ENCODE measurements around the gene FLOT2.
"Not testable (repeated sequence)": the region's sequence is repeated elsewhere in the genome, so short reads cannot be mapped to it uniquely, and the experiment has no call there.

Gene FLOT2

GRCh38 chr17:28843816-28844148 is 53.8 kb downstream of the FLOT2 start:
- Histone ChIP-seq H3K4me2 (no peak overlapping the region), H3K27me3 (ENCODE audit: insufficient read depth, low read depth) (no peaks in the 10 kb centered on the region), H3K36me3 (ENCODE audit: insufficient read depth) (no peaks in the 10 kb centered on the region), H4K20me1 (ENCODE audit: insufficient read depth) (no peaks in the 10 kb centered on the region), H3K4me1 (ENCODE audit: low read depth, poor library complexity, severe bottlenecking) (peaks cover 11% of the 10 kb centered on the region), H3K79me2 (ENCODE audit: insufficient read depth, low read depth) (peaks cover 31% of the 10 kb centered on the region), H3K9ac (no peak overlapping the region), H3K27ac (no peak overlapping the region), H2AFZ (ENCODE audit: low read depth) (no peak overlapping the region), H3K4me3 (IDR thresholded peaks at IDR 0.05; ENCODE audit: insufficient read depth, low read depth, low read length) (no peak overlapping the region)
- TF ChIP-seq CTCF (conservative IDR thresholded peaks at IDR 0.05; ENCODE audit: low read depth, low read length), result no peak

- no peak for TF ChIP-seq CTCF (conservative IDR thresholded peaks at IDR 0.05; ENCODE audit: low read depth, low read length)
- peak within 1 kb of the TSS; percentile 16; the same call in 1 of the 2 replicates for H3K27ac ChIP-seq
- peak within 1 kb of the TSS; percentile 50 for H3K4me2 ChIP-seq
- no peaks in the 10 kb centered on the region for H4K20me1 ChIP-seq (ENCODE audit: insufficient read depth)
- no peaks in the 10 kb centered on the region for H3K27me3 ChIP-seq (ENCODE audit: insufficient read depth, low read depth)
- H2AFZ ChIP-seq (ENCODE audit: low read depth), result peak within 1 kb of the TSS; percentile 94
- H3K4me3 ChIP-seq (IDR thresholded peaks at IDR 0.05; ENCODE audit: insufficient read depth, low read depth, low read length), result no peak within 1 kb of the TSS
- peaks cover 11% of the 10 kb centered on the region for H3K4me1 ChIP-seq (ENCODE audit: low read depth, poor library complexity, severe bottlenecking)
- peaks cover 40% of the 10 kb centered on the region for H3K79me2 ChIP-seq (ENCODE audit: insufficient read depth, low read depth)
- H3K9ac ChIP-seq, result peak within 1 kb of the TSS; percentile 54; the same call in 1 of the 2 replicates
- H3K36me3 ChIP-seq (ENCODE audit: insufficient read depth), result no peaks in the 10 kb centered on the region
Observed at GRCh38 chr17:28842282-28843012, 55.1 kb downstream of the FLOT2 start, which contains the start of gene FAM222B. FAM222B (minus strand) TSS chr17:28842790; CDS start chr17:28766667, 76,123 bp downstream.

GRCh38 chr17:28841901-28842281 is 55.6 kb downstream of the FLOT2 start:
- Histone ChIP-seq H3K4me2 (peak overlapping the region; percentile 43), H3K27ac (peak overlapping the region; percentile 16; the same call in 1 of the 2 replicates), H3K79me2 (ENCODE audit: insufficient read depth, low read depth) (peaks cover 42% of the 10 kb centered on the region), H2AFZ (ENCODE audit: low read depth) (peak overlapping the region; percentile 94), H4K20me1 (ENCODE audit: insufficient read depth) (no peaks in the 10 kb centered on the region), H3K27me3 (ENCODE audit: insufficient read depth, low read depth) (no peaks in the 10 kb centered on the region), H3K4me1 (ENCODE audit: low read depth, poor library complexity, severe bottlenecking) (peaks cover 11% of the 10 kb centered on the region), H3K9ac (peak overlapping the region; percentile 54; the same call in 1 of the 2 replicates), H3K36me3 (ENCODE audit: insufficient read depth) (no peaks in the 10 kb centered on the region), H3K4me3 (IDR thresholded peaks at IDR 0.05; ENCODE audit: insufficient read depth, low read depth, low read length) (no peak overlapping the region)
- TF ChIP-seq CTCF (conservative IDR thresholded peaks at IDR 0.05; ENCODE audit: low read depth, low read length), result no peak

- Histone ChIP-seq H2AFZ (ENCODE audit: low read depth) (no peak overlapping the region), H3K27me3 (ENCODE audit: insufficient read depth, low read depth) (no peaks in the 10 kb centered on the region), H3K36me3 (ENCODE audit: insufficient read depth) (no peaks in the 10 kb centered on the region), H3K4me1 (ENCODE audit: low read depth, poor library complexity, severe bottlenecking) (peaks cover 11% of the 10 kb centered on the region), H3K27ac (no peak overlapping the region), H4K20me1 (ENCODE audit: insufficient read depth) (no peaks in the 10 kb centered on the region), H3K4me3 (IDR thresholded peaks at IDR 0.05; ENCODE audit: insufficient read depth, low read depth, low read length) (no peak overlapping the region), H3K79me2 (ENCODE audit: insufficient read depth, low read depth) (peaks cover 50% of the 10 kb centered on the region), H3K9ac (no peak overlapping the region), H3K4me2 (no peak overlapping the region)
- no peak for TF ChIP-seq CTCF (conservative IDR thresholded peaks at IDR 0.05; ENCODE audit: low read depth, low read length)
Observed at GRCh38 chr17:28839221-28839620, 58.3 kb downstream of the FLOT2 start.

- H3K79me2 ChIP-seq (ENCODE audit: insufficient read depth, low read depth), result peaks cover 42% of the 10 kb centered on the region
- H3K27ac ChIP-seq; H3K4me3 ChIP-seq (IDR thresholded peaks at IDR 0.05; ENCODE audit: insufficient read depth, low read depth, low read length); H2AFZ ChIP-seq (ENCODE audit: low read depth); H3K27me3 ChIP-seq (ENCODE audit: insufficient read depth, low read depth); H3K4me2 ChIP-seq; H3K36me3 ChIP-seq (ENCODE audit: insufficient read depth); H4K20me1 ChIP-seq (ENCODE audit: insufficient read depth); H3K4me1 ChIP-seq (ENCODE audit: low read depth, poor library complexity, severe bottlenecking); H3K9ac ChIP-seq: not testable (repeated sequence)
Observed at GRCh38 chr17:28836541-28836940, 61.0 kb downstream of the FLOT2 start.
